CD4-positive, alpha-beta memory T cell (primary cell): Measurements from ENCODE around the gene SPATA45. TPM values are rescaled to one million over a fixed set of nuclear protein-coding genes. Genes with fewer than 3 reads are reported as not detected.
A peak's percentile ranks its signal among the peaks of the same experiment; 100 is the strongest.
"Not testable (repeated sequence)": the region's sequence is repeated elsewhere in the genome, so short reads cannot be mapped to it uniquely, and the experiment has no call there.

Experiments
- CTCF ChIA-PET: fragments of 350-600 bp; sonication (Branson Sonifier 250); formaldehyde crosslinking; loops from one replicate; lab custom pipeline; 2021; ENCODE audit warnings: inconsistent platforms; ENCODE audit not compliant: partially characterized antibody; lab: Charles Lee
- POLR2A ChIA-PET: fragments of 350-600 bp; sonication (Branson Sonifier 250); formaldehyde crosslinking; loops from one replicate; lab custom pipeline; 2021; ENCODE audit not compliant: partially characterized antibody; lab: Charles Lee
- DNase-seq, 5 donors: peaks; one replicate each; pipeline versions ENCODE4 v3.0.0 to v3.0.0-alpha.2; 2020 to 2022; ENCODE audit warnings: mixed read lengths in 1 of 5
- H3K27ac ChIP-seq: one replicate; pipeline ENCODE4 v1.7.0; 2013; ENCODE audit warnings: low read depth, low read length
- H3K27me3 ChIP-seq: 2 replicates; pipeline ENCODE4 v1.7.0; 2013; ENCODE audit warnings: mild to moderate bottlenecking, low read length, moderate library complexity; ENCODE audit not compliant: insufficient read depth
- H3K36me3 ChIP-seq: 2 replicates; pipeline ENCODE4 v1.7.0; 2013; ENCODE audit warnings: mild to moderate bottlenecking, low read length, moderate library complexity; ENCODE audit not compliant: insufficient read depth
- H3K4me1 ChIP-seq: 2 replicates; pipeline ENCODE4 v1.7.0; 2013; ENCODE audit warnings: mild to moderate bottlenecking, low read length, moderate library complexity; ENCODE audit not compliant: insufficient read depth
- H3K4me3 ChIP-seq, 2 donors: one replicate each; pipeline ENCODE4 v1.7.0; 2013; ENCODE audit warnings: low read length in 2 of 2, mild to moderate bottlenecking in 1 of 2
- H3K9me3 ChIP-seq, 2 donors: one replicate each; pipeline ENCODE4 v1.7.0; 2013; ENCODE audit warnings: low read length in 2 of 2, control low read depth in 1 of 2; ENCODE audit not compliant: control insufficient read depth in 1 of 2
- H3K27ac Mint-ChIP-seq, 7 donors: one replicate each; pipeline ENCODE4 v1.8.0; 2020 to 2021; ENCODE audit warnings: mixed read lengths in 7 of 7, mild to moderate bottlenecking in 6 of 7, inconsistent platforms in 3 of 7, moderate library complexity in 3 of 7
- H3K27me3 Mint-ChIP-seq, 2 donors: one replicate each; pipeline ENCODE4 v1.8.0; 2020 to 2021; ENCODE audit warnings: mixed read lengths in 2 of 2
- H3K36me3 Mint-ChIP-seq, 2 donors: one replicate each; pipeline ENCODE4 v1.8.0; 2020 to 2021; ENCODE audit warnings: mixed read lengths in 2 of 2, inconsistent platforms in 1 of 2, mild to moderate bottlenecking in 1 of 2
- H3K4me1 Mint-ChIP-seq, 4 donors: one replicate each; pipeline ENCODE4 v1.8.0; 2020 to 2021; ENCODE audit warnings: mixed read lengths in 4 of 4, mild to moderate bottlenecking in 1 of 4
- H3K4me3 Mint-ChIP-seq, 8 donors: one replicate each; pipeline ENCODE4 v1.8.0; 2020 to 2021; ENCODE audit warnings: mixed read lengths in 8 of 8, mild to moderate bottlenecking in 7 of 8, moderate library complexity in 6 of 8, inconsistent platforms in 3 of 8
- H3K9me3 Mint-ChIP-seq, 8 donors: one replicate each; pipeline ENCODE4 v1.8.0; 2020 to 2021; ENCODE audit warnings: mixed read lengths in 8 of 8, mild to moderate bottlenecking in 5 of 8, inconsistent platforms in 3 of 8, moderate library complexity in 1 of 8
- intact Hi-C: fragments of 100-400 bp; cut with micrococcal nuclease; formaldehyde crosslinking; loops from one replicate; pipeline ENCODE4 v1.15.1; 2023
- polyA plus RNA-seq, 2 donors: library from polyadenylated mRNA; unstranded; fragments of 300-500 nt; fragmentation: Illumina TruSeq; gene quantifications; one replicate each; pipeline ENCODE4 v1.2.3, GENCODE V29; 2021
- total RNA-seq, 2 experiments: library from RNA; stranded (reverse); gene quantifications; one replicate each; pipeline ENCODE4 v1.2.3, GENCODE V29; 2021

SPATA45 gene
- total and polyA plus RNA-seq, 4 experiments from 2014 or later = not detected

GRCh38 chr1:212867192-212867591, 19.7 kb upstream of the SPATA45 start:
- H3K4me3 Mint-ChIP-seq = no peak overlapping the region
- DNase-seq = no peak
- H3K27ac Mint-ChIP-seq = peak overlapping the region in 1 of 7 donors; percentile 53
- intact Hi-C loops = no loop called here
- H3K36me3 Mint-ChIP-seq = peaks cover 11 to 15% of the 10 kb centered on the region in 2 donors
- CTCF ChIA-PET = no interaction called here
- no peak overlapping the region for H3K27ac ChIP-seq
- no peak overlapping the region for H3K4me3 ChIP-seq
- POLR2A ChIA-PET = no interaction called here
- peaks cover 8 to 14% (median 11%) of the 10 kb centered on the region in 4 donors for H3K4me1 Mint-ChIP-seq
- peaks cover 5% of the 10 kb centered on the region for H3K36me3 ChIP-seq
- H3K9me3 ChIP-seq = no peaks in the 10 kb centered on the region
- peaks cover 11% of the 10 kb centered on the region for H3K4me1 ChIP-seq
- no peaks in the 10 kb centered on the region for H3K27me3 Mint-ChIP-seq
- no peaks in the 10 kb centered on the region for H3K9me3 Mint-ChIP-seq
- H3K27me3 ChIP-seq = no peaks in the 10 kb centered on the region

- Histone ChIP-seq H3K9me3 (no peaks in the 10 kb centered on the region), H3K27me3 (no peaks in the 10 kb centered on the region), H3K36me3 (peaks cover 5% of the 10 kb centered on the region), H3K4me1 (peaks cover 32% of the 10 kb centered on the region), H3K27ac (no peak overlapping the region), H3K4me3 (no peak overlapping the region)
- H3K27me3 Mint-ChIP-seq = no peaks in the 10 kb centered on the region
- CTCF ChIA-PET = interaction anchor here (1.6 kb wide), 1 partner anchor 10 kb away, joined by 5 read pairs; no protein-coding TSS in a partner anchor
- intact Hi-C loops = no loop called here
- H3K9me3 Mint-ChIP-seq = no peaks in the 10 kb centered on the region
- H3K4me3 Mint-ChIP-seq = no peak overlapping the region
- DNase-seq = no peak
- POLR2A ChIA-PET = no interaction called here
- peaks cover 11 to 12% of the 10 kb centered on the region in 2 donors for H3K36me3 Mint-ChIP-seq
- peaks cover 8 to 14% (median 12%) of the 10 kb centered on the region in 4 donors for H3K4me1 Mint-ChIP-seq
- H3K27ac Mint-ChIP-seq = peak overlapping the region in 2 of 7 donors; percentile 3 to 14
Measured at GRCh38 chr1:212864201-212864600, 16.8 kb upstream of the SPATA45 start.

- H3K27ac Mint-ChIP-seq, H3K9me3 Mint-ChIP-seq, intact Hi-C loops, H3K9me3 ChIP-seq, H3K27me3 Mint-ChIP-seq, DNase-seq, H3K4me3 ChIP-seq, H3K4me3 Mint-ChIP-seq, H3K27me3 ChIP-seq, H3K36me3 ChIP-seq, H3K27ac ChIP-seq, POLR2A ChIA-PET: not testable (repeated sequence)
- Mint-ChIP-seq H3K36me3 (peaks cover 11 to 13% of the 10 kb centered on the region in 2 donors), H3K4me1 (peaks cover 11 to 17% (median 14%) of the 10 kb centered on the region in 4 donors)
- H3K4me1 ChIP-seq = peaks cover 38% of the 10 kb centered on the region
- CTCF ChIA-PET = interaction anchor here (0.9 to 1.6 kb wide), 2 partner anchors 9 to 25 kb away, joined by 4 to 5 read pairs; no protein-coding TSS in a partner anchor
Measured at GRCh38 chr1:212863345-212863744, 15.9 kb upstream of the SPATA45 start.

- H3K36me3 ChIP-seq = peaks cover 5% of the 10 kb centered on the region
- no peaks in the 10 kb centered on the region for H3K27me3 ChIP-seq
- H3K36me3 Mint-ChIP-seq = peaks cover 10 to 19% of the 10 kb centered on the region in 2 donors
- no peak overlapping the region for H3K27ac ChIP-seq
- H3K4me3 Mint-ChIP-seq = no peak overlapping the region
- peaks cover 40% of the 10 kb centered on the region for H3K4me1 ChIP-seq
- intact Hi-C loops = no loop called here
- H3K27me3 Mint-ChIP-seq = no peaks in the 10 kb centered on the region
- DNase-seq = no peak
- ChIA-PET POLR2A (no interaction called here), CTCF (no interaction called here)
- H3K4me1 Mint-ChIP-seq = peaks cover 16 to 27% (median 18%) of the 10 kb centered on the region in 4 donors
- H3K9me3 Mint-ChIP-seq = no peaks in the 10 kb centered on the region
- no peak overlapping the region for H3K4me3 ChIP-seq
- no peak overlapping the region for H3K27ac Mint-ChIP-seq
- no peaks in the 10 kb centered on the region for H3K9me3 ChIP-seq
Measured at GRCh38 chr1:212862111-212862690, 14.8 kb upstream of the SPATA45 start.

GRCh38 chr1:212860713-212861581, 13.5 kb upstream of the SPATA45 start:
- POLR2A ChIA-PET = interaction anchor here (0.6 kb wide), 1 partner anchor 190 kb away, joined by 5 read pairs; the partner anchor contains the start of gene RPS6KC1

GRCh38 chr1:212858461-212859265, 11.2 kb upstream of the SPATA45 start:
- Histone ChIP-seq H3K27ac (peak overlapping the region; percentile 71), H3K36me3 (no peaks in the 10 kb centered on the region), H3K27me3 (no peaks in the 10 kb centered on the region), H3K4me1 (peaks cover 44% of the 10 kb centered on the region), H3K9me3 (no peaks in the 10 kb centered on the region), H3K4me3 (peak overlapping the region; percentile 58 to 75)
- Mint-ChIP-seq H3K4me3 (peak overlapping the region in 6 of 8 donors; percentile 93 to 98 (median 96)), H3K36me3 (peaks cover 9 to 10% of the 10 kb centered on the region in 2 donors), H3K27ac (peak overlapping the region; percentile 90 to 97 (median 93)), H3K27me3 (no peaks in the 10 kb centered on the region), H3K9me3 (no peaks in the 10 kb centered on the region), H3K4me1 (peaks cover 13 to 25% (median 20%) of the 10 kb centered on the region in 4 donors)
- ChIA-PET POLR2A (interaction anchor here (0.5 to 2.2 kb wide), 6 partner anchors 23 to 572 kb away, joined by 3 to 28 read pairs (median 3); partner anchors contain the start of genes NSL1 and TATDN3), CTCF (interaction anchor here (1.2 to 1.4 kb wide), 3 partner anchors 64 to 136 kb away, joined by 3 read pairs; no protein-coding TSS in a partner anchor)
- peak; percentile 15 to 40 (median 29) for DNase-seq
- intact Hi-C loops = loop anchor here (1.0 to 5.0 kb wide), 3 partner anchors 67 to 1281 kb away; partner anchors contain the start of genes ANGEL2, NSL1, SLC30A1 and TATDN3

More at GRCh38 chr1:212860713-212861581, 13.5 kb upstream of the SPATA45 start:
- Mint-ChIP-seq H3K27me3 (no peaks in the 10 kb centered on the region), H3K9me3 (no peaks in the 10 kb centered on the region), H3K4me3 (no peak overlapping the region), H3K4me1 (peaks cover 20 to 27% (median 24%) of the 10 kb centered on the region in 4 donors), H3K27ac (no peak overlapping the region), H3K36me3 (peaks cover 4 to 16% of the 10 kb centered on the region in 2 donors)
- Histone ChIP-seq H3K4me1 (peaks cover 47% of the 10 kb centered on the region), H3K9me3 (no peaks in the 10 kb centered on the region), H3K36me3 (peaks cover 5% of the 10 kb centered on the region), H3K4me3 (no peak overlapping the region), H3K27ac (no peak overlapping the region), H3K27me3 (no peaks in the 10 kb centered on the region)
- intact Hi-C loops = no loop called here
- DNase-seq = no peak
- CTCF ChIA-PET = interaction anchor here (1.9 kb wide), 1 partner anchor 137 kb away, joined by 6 read pairs; no protein-coding TSS in a partner anchor
